ENCODE measurements around the gene CCDC17.

GRCh38 chr1:45585110-45585426 is 38.8 kb downstream of the CCDC17 start:
- TF ChIP-seq CTCF (IDR thresholded peaks at IDR 0.05; ENCODE audit: low read depth, low read length) (no peak), POLR2A (IDR thresholded peaks at IDR 0.05; ENCODE audit: extremely low read depth, insufficient read length) (no peak), MAX (IDR thresholded peaks at IDR 0.05; ENCODE audit: low read depth, low read length) (no peak), MYC (IDR thresholded peaks at IDR 0.05; ENCODE audit: low read depth, low read length) (no peak)
